GDM1 (cell line): ENCODE results near the gene SNRPA.
"Not testable (repeated sequence)": the region's sequence is repeated elsewhere in the genome, so short reads cannot be mapped to it uniquely, and the experiment has no call there.

ENCODE experiments used
- DNase-seq: peaks from one replicate; lab custom pipeline; 2025; lab: John Stamatoyannopoulos, UW

SNRPA gene

GRCh38 chr19:40721936-40722661 is 28.9 kb upstream of the SNRPA start:
- no peak for DNase-seq

GRCh38 chr19:40723661-40724254 is 27.2 kb upstream of the SNRPA start:
- DNase-seq = no peak

GRCh38 chr19:40724315-40724714 is 26.7 kb upstream of the SNRPA start:
- DNase-seq = no peak

GRCh38 chr19:40724855-40725254 is 26.1 kb upstream of the SNRPA start:
- no peak for DNase-seq

GRCh38 chr19:40726279-40726678 is 24.7 kb upstream of the SNRPA start:
- DNase-seq = no peak

- DNase-seq = not testable (repeated sequence)
Observed at GRCh38 chr19:40730065-40730464, 20.9 kb upstream of the SNRPA start.

- not testable (repeated sequence) for DNase-seq
Observed at GRCh38 chr19:40732304-40732703, 18.7 kb upstream of the SNRPA start.

GRCh38 chr19:40733149-40733548 is 17.9 kb upstream of the SNRPA start:
- DNase-seq = no peak

GRCh38 chr19:40735013-40735771 is 15.8 kb upstream of the SNRPA start:
- DNase-seq = no peak

- no peak for DNase-seq
Observed at GRCh38 chr19:40736661-40737060, 14.3 kb upstream of the SNRPA start.

GRCh38 chr19:40737102-40737644 is 13.8 kb upstream of the SNRPA start:
- DNase-seq = no peak

- no peak for DNase-seq
Observed at GRCh38 chr19:40739030-40739839, 11.8 kb upstream of the SNRPA start.

GRCh38 chr19:40739871-40740703 is 10.9 kb upstream of the SNRPA start:
- DNase-seq = no peak

- no peak for DNase-seq
Observed at GRCh38 chr19:40740747-40741146, 10.3 kb upstream of the SNRPA start.

GRCh38 chr19:40741527-40742390 is 9.2 kb upstream of the SNRPA start:
- no peak for DNase-seq

GRCh38 chr19:40742477-40742876 is 8.5 kb upstream of the SNRPA start:
- no peak for DNase-seq

- DNase-seq = no peak
Observed at GRCh38 chr19:40742886-40743285, 8.1 kb upstream of the SNRPA start.

GRCh38 chr19:40743926-40744325 is 7.1 kb upstream of the SNRPA start:
- no peak for DNase-seq

GRCh38 chr19:40744554-40745401 is 6.2 kb upstream of the SNRPA start:
- DNase-seq = no peak
